Adrenal gland (tissue), 12 donors: ENCODE measurements around the gene TRIO. TPM values are rescaled to one million over a fixed set of nuclear protein-coding genes. Genes with fewer than 3 reads are reported as not detected.

Experiments
- DNase-seq, 7 donors: peaks; one replicate each; pipeline ENCODE4 v3.0.0-alpha.2; 2019 to 2020
- H3K27ac ChIP-seq, 5 donors: fragments of 200-600 bp; sonication (generic) in 4 of 5; 1 replicate in 3 of 5; 2 replicates in 2 of 5; pipeline versions ENCODE4 v1.5.1 to v1.8.0; 2016 to 2020; ENCODE audit warnings: mild to moderate bottlenecking in 1 of 5
- H3K27me3 ChIP-seq: fragments of 200-600 bp; 2 replicates; pipeline ENCODE4 v1.8.0; 2021
- H3K36me3 ChIP-seq, 2 donors: fragments of 200-600 bp; replicated peaks in 1 of 2; 1 replicate in 1 of 2; 2 replicates in 1 of 2; pipeline versions ENCODE4 v1.5.1 to v1.8.0; 2018 to 2022
- H3K4me1 ChIP-seq, 2 donors: fragments of 200-600 bp; replicated peaks in 1 of 2; 1 replicate in 1 of 2; 2 replicates in 1 of 2; pipeline versions ENCODE4 v1.5.1 to v1.8.0; 2018 to 2021
- H3K4me3 ChIP-seq, 4 donors: fragments of 200-600 bp; sonication (generic) in 3 of 4; one replicate each; pipeline ENCODE4 v1.5.1; 2016 to 2018
- H3K9me3 ChIP-seq, 3 donors: fragments of 200-600 bp; sonication (generic) in 1 of 3; replicated peaks in 1 of 3; 1 replicate in 2 of 3; 2 replicates in 1 of 3; pipeline versions ENCODE4 v1.5.1 to v1.8.0; 2016 to 2021
- POLR2A ChIP-seq, 2 donors: fragments of 450-650 bp; IDR thresholded peaks; one replicate each; pipeline ENCODE4 v1.6.1; 2017; ENCODE audit warnings: antibody characterized with exemption in 2 of 2, mild to moderate bottlenecking in 2 of 2, moderate library complexity in 1 of 2
- WGBS, 4 donors: extraction: QIAGEN DNeasy Blood & Tissue Kit in 2 of 4; methylation state at CpG; one replicate each; pipeline versions ENCODE4 v1.1.5 to v1.1.7; 2013 to 2017; 5-methylcytosine and 5-hydroxymethylcytosine counted together
- intact Hi-C, 2 donors: fragments of 100-400 bp; cut with DNase I; formaldehyde crosslinking; loops; one replicate each; pipeline versions ENCODE4 v1.14.1 to v1.15.0; 2022 to 2023
- polyA plus RNA-seq, 3 donors: library from polyadenylated mRNA; stranded (reverse); fragments of 200-250 nt in 2 of 3; fragments of 350-450 nt in 1 of 3; fragmentation: Illumina TruSeq in 1 of 3; extraction: RNeasy Lipid Tissue Mini Kit (QIAGEN cat#74804) in 1 of 3; gene quantifications; one replicate each; pipeline ENCODE4 v1.2.3, GENCODE V29; 2013 to 2014
- total RNA-seq, 9 donors: library from RNA; depleted of rRNA in 4 of 9; stranded (reverse); fragments of >200 nt in 4 of 9; fragments of 120-200 nt in 1 of 9; fragmentation: NEBNext Ultra II Directional in 1 of 9; extraction: Animal tissue kit (Norgen Biotek cat#: 25700) in 1 of 9; gene quantifications; one replicate each; pipeline versions ENCODE4 v1.1.0 to v1.2.4, GENCODE V29; 2013 to 2023
- TF ChIP-seq, protein P1 (sequence below), 6 experiments: fragments of 450-650 bp in 4 of 6; fragments of 200-600 bp in 2 of 6; sonication (generic) in 1 of 6; IDR thresholded peaks; 1 replicate in 5 of 6; 2 replicates in 1 of 6; pipeline versions ENCODE4 v1.5.1 to v1.8.0; 2016 to 2021; ENCODE audit warnings: antibody characterized with exemption in 6 of 6, mild to moderate bottlenecking in 2 of 6, moderate library complexity in 1 of 6
- donor health status: healthy with polysubstance abuse.
- donor health status: Bipolar disorder and iron deficiency.
- donor health status: DM: yes; HTN: yes; CAD: no.
- donor health status: DM: no; HTN: no; CAD: no.
- donor health status: DM: no; HTN: no; CAD: no.
- donor health status: DM: yes; HTN: yes; CAD: no.

TRIO gene
- total and polyA plus RNA-seq, 12 donors: 27.3 to 109 (median 72.4) TPM

DNA sequence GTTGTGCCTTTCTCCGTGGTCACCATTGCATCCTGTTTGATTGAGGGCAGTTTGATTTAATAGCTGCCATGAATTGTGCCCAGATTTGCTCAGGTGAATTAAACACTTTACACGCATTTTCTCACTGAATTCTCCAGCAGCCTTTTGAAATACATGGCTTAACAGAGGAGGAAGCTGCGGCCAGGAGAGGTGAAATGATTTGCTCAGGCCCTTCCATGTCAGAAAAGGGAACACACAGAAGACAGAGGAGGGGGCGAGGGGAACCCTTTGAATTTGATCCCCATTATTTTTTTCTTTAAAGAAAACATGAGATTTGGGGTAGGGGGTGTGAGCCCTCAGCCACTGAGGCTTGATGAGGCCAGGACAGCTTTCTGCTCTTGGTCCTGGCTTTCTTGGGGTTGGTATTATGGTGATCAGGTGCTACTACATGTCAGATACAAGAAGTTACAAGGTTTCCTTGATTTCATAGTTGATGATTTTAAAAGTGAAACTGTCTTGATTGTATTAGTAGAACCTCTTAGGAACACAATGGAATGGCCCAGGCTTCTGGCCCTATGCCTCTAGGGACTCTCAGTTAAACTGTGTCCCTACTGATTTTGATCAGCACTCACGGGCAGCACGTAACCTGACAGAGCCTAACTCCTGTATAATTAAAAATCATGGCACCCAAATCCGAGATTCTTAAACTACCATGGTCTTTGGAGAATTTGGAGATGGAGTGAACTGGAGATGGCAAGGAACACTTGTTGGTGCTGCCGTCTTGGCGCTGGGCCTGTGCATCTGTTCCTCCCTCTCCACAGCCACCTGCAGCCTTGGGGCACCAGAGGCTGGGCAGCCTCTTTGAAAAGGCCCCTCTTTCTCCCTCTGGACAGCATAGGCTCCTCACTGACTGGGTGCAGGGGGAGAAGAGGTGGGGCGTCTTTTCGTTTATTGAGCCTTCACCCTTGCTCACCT, 107.9 kb downstream of the TRIO start:
- no peaks in the 10 kb centered on the region for H3K36me3 ChIP-seq
- WGBS, 4 donors: 77 to 91% (median 86%) methylated on average over 11 of the region's 11 CpGs
- H3K4me1 ChIP-seq: peaks cover 0 to 27% of the 10 kb centered on the region in 2 donors
- intact Hi-C loops: loop anchor here in 1 of 2 donors (10.0 kb wide), 1 partner anchor 106 kb away; the partner anchor contains the start of gene TRIO
- H3K9me3 ChIP-seq: no peaks in the 10 kb centered on the region
- H3K27me3 ChIP-seq: no peaks in the 10 kb centered on the region
- no peak overlapping the region for H3K4me3 ChIP-seq
- no peak for DNase-seq
- TF ChIP-seq, protein P1, sequence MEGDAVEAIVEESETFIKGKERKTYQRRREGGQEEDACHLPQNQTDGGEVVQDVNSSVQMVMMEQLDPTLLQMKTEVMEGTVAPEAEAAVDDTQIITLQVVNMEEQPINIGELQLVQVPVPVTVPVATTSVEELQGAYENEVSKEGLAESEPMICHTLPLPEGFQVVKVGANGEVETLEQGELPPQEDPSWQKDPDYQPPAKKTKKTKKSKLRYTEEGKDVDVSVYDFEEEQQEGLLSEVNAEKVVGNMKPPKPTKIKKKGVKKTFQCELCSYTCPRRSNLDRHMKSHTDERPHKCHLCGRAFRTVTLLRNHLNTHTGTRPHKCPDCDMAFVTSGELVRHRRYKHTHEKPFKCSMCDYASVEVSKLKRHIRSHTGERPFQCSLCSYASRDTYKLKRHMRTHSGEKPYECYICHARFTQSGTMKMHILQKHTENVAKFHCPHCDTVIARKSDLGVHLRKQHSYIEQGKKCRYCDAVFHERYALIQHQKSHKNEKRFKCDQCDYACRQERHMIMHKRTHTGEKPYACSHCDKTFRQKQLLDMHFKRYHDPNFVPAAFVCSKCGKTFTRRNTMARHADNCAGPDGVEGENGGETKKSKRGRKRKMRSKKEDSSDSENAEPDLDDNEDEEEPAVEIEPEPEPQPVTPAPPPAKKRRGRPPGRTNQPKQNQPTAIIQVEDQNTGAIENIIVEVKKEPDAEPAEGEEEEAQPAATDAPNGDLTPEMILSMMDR (IDR thresholded peaks at IDR 0.05): no peak
- TF ChIP-seq POLR2A (IDR thresholded peaks at IDR 0.05): no peak
- peak overlapping the region in 1 of 5 donors; percentile 79 for H3K27ac ChIP-seq

DNA sequence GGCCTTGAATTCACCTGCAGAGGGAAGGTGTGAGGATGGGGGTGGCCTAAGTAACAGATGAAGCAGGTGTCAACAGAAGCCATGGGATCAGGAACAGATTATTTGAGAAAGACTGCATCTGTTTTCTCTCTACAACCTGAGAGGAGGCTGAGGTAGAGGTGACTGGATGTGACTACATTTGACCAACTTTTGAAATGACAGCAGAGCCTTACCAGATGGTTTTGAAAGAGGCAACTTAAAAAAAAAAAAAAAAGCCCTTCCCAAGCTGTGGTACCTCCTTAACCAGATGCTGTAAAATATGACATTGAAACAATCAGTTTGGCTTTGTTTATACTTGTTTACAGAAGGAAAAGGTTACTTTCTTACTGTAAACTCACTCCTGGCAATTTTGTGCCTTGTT, 108.6 kb downstream of the TRIO start:
- H3K36me3 ChIP-seq: no peaks in the 10 kb centered on the region
- intact Hi-C loops: loop anchor here in 1 of 2 donors (10.0 kb wide), 1 partner anchor 107 kb away; the partner anchor contains the start of gene TRIO
- no peak for DNase-seq
- H3K4me1 ChIP-seq: peaks cover 0 to 27% of the 10 kb centered on the region in 2 donors
- no peak overlapping the region for H3K4me3 ChIP-seq
- TF ChIP-seq, protein P1 (IDR thresholded peaks at IDR 0.05): no peak
- TF ChIP-seq POLR2A (IDR thresholded peaks at IDR 0.05): no peak
- no peaks in the 10 kb centered on the region for H3K27me3 ChIP-seq
- no peaks in the 10 kb centered on the region for H3K9me3 ChIP-seq
- peak overlapping the region in 1 of 5 donors; percentile 79 for H3K27ac ChIP-seq

DNA sequence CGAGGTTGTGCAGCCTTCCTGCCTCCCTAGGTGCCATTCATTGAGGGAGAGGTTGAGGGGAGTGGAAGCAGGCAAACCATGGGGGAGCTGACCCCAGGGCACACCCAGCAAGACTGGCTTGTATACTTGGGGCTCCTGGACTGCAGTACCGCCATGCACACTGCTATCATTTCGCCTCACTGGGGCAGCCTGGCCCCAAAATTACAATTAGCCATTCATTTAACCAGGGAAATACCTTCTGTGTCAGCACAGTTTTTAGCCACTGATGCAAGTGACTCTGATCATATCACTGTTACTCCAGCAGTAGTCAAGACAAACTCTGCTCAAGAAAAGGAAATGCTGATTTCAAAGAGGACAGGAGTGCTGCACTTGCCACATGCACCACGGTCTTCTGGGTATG, 109.7 kb downstream of the TRIO start:
- H3K27ac ChIP-seq: peak overlapping the region in 1 of 5 donors; percentile 79
- no peak overlapping the region for H3K4me3 ChIP-seq
- 88 to 94% (median 90%) methylated on average over 4 of the region's 4 CpGs for WGBS, 4 donors
- no peak for TF ChIP-seq POLR2A (IDR thresholded peaks at IDR 0.05)
- TF ChIP-seq, protein P1 (IDR thresholded peaks at IDR 0.05): no peak
- no peaks in the 10 kb centered on the region for H3K36me3 ChIP-seq
- intact Hi-C loops: loop anchor here in 1 of 2 donors (10.0 kb wide), 1 partner anchor 108 kb away; the partner anchor contains the start of gene TRIO
- no peaks in the 10 kb centered on the region for H3K9me3 ChIP-seq
- H3K4me1 ChIP-seq: peaks cover 0 to 27% of the 10 kb centered on the region in 2 donors
- no peaks in the 10 kb centered on the region for H3K27me3 ChIP-seq
- DNase-seq: no peak

DNA sequence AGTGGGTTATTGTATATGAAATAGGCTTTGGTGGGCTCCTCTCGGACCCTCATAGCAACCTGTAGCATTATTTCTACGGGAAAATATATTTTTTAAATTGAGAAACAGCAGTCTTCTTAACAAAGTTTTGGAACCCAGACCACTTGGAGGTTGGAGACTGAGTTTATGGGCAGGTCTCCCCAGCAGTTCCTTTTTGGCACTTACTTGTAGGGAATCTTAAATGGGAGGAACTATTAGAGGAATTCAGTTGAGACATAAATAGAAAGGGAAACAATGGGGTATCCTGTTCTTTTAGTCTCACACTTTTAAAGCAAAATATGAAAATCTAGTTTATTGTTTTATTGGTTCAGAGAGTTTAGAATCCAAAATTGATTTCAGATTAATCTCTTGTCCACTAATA, 111.5 kb downstream of the TRIO start:
- H3K4me3 ChIP-seq: no peak overlapping the region
- no peaks in the 10 kb centered on the region for H3K9me3 ChIP-seq
- DNase-seq: no peak
- intact Hi-C loops: loop anchor here in 1 of 2 donors (10.0 kb wide), 1 partner anchor 110 kb away; the partner anchor contains the start of gene TRIO
- no peaks in the 10 kb centered on the region for H3K36me3 ChIP-seq
- no peak for TF ChIP-seq POLR2A (IDR thresholded peaks at IDR 0.05)
- TF ChIP-seq, protein P1 (IDR thresholded peaks at IDR 0.05): no peak
- 90 to 96% (median 92%) methylated on average over 2 of the region's 2 CpGs for WGBS, 4 donors
- no peaks in the 10 kb centered on the region for H3K27me3 ChIP-seq
- H3K27ac ChIP-seq: peak overlapping the region in 1 of 5 donors; percentile 7
- H3K4me1 ChIP-seq: peaks cover 0 to 32% of the 10 kb centered on the region in 2 donors
